NCI-H2081 treated with DMSO at 0.1 percent for 48 hours (cell line): ENCODE results near the gene SIK3.

Experiments used
- DNase-seq: peaks from one replicate; lab custom pipeline; 2025; lab: John Stamatoyannopoulos, UW

The SIK3 gene

GRCh38 chr11:116929414-116930090 is 168.7 kb downstream of the SIK3 start:
- no peak for DNase-seq

GRCh38 chr11:116928845-116929244 is 169.4 kb downstream of the SIK3 start:
- no peak for DNase-seq

GRCh38 chr11:116928102-116928777 is 170.0 kb downstream of the SIK3 start:
- no peak for DNase-seq

GRCh38 chr11:116927163-116927974 is 170.9 kb downstream of the SIK3 start:
- no peak for DNase-seq

GRCh38 chr11:116925050-116925449 is 173.2 kb downstream of the SIK3 start:
- DNase-seq: no peak

- no peak for DNase-seq
Observed at GRCh38 chr11:116918925-116919655, 179.1 kb downstream of the SIK3 start.

GRCh38 chr11:116917632-116918031 is 180.6 kb downstream of the SIK3 start:
- DNase-seq: no peak

- no peak for DNase-seq
Observed at GRCh38 chr11:116916886-116917285, 181.3 kb downstream of the SIK3 start.

GRCh38 chr11:116916052-116916451 is 182.2 kb downstream of the SIK3 start:
- DNase-seq: no peak

- DNase-seq: no peak
Observed at GRCh38 chr11:116913000-116913399, 185.2 kb downstream of the SIK3 start.

GRCh38 chr11:116911976-116912734 is 186.1 kb downstream of the SIK3 start:
- no peak for DNase-seq

GRCh38 chr11:116910847-116911246 is 187.4 kb downstream of the SIK3 start:
- no peak for DNase-seq

GRCh38 chr11:116910378-116910777 is 187.8 kb downstream of the SIK3 start:
- DNase-seq: no peak

GRCh38 chr11:116909245-116909644 is 189.0 kb downstream of the SIK3 start:
- no peak for DNase-seq

- DNase-seq: no peak
Observed at GRCh38 chr11:116906479-116906878, 191.7 kb downstream of the SIK3 start.

- no peak for DNase-seq
Observed at GRCh38 chr11:116903090-116903489, 195.1 kb downstream of the SIK3 start.

GRCh38 chr11:116901964-116902688 is 196.1 kb downstream of the SIK3 start:
- no peak for DNase-seq

- no peak for DNase-seq
Observed at GRCh38 chr11:116901211-116901610, 197.0 kb downstream of the SIK3 start.

- DNase-seq: no peak
Observed at GRCh38 chr11:116896211-116896610, 202.0 kb downstream of the SIK3 start.

- DNase-seq: no peak
Observed at GRCh38 chr11:116895048-116895757, 203.0 kb downstream of the SIK3 start.
